IMR-90 (cell line): ENCODE measurements around the gene TAS2R42. TPM values are rescaled to one million over a fixed set of nuclear protein-coding genes. Genes with fewer than 3 reads are reported as not detected.

Source experiments
- ATAC-seq: fragments of 200-7000 bp; cut with Tn5 transposase; 2 replicates; pipeline ENCODE4 v1.9.1; 2020; ENCODE audit warnings: low read depth, mild to moderate bottlenecking, moderate library complexity
- BruUV-seq: library from RNA; stranded (reverse); fragments of 400-500 nt; replicated peaks from 2 replicates; lab custom pipeline; 2021; lab: Mats Ljungman, UMichigan
- CTCF ChIA-PET: fragments of 300-600 bp; formaldehyde crosslinking; extraction: SDS; loops from one replicate; lab custom pipeline; 2021; ENCODE audit warnings: antibody characterized with exemption; lab: Yijun Ruan, JAX
- POLR2A ChIA-PET: fragments of 300-600 bp; sonication (Branson Sonifier 250); formaldehyde crosslinking; loops from one replicate; lab custom pipeline; 2022; ENCODE audit warnings: antibody characterized with exemption; ENCODE audit not compliant: unreplicated experiment; lab: Charles Lee
- DNase-seq: peaks from one replicate; pipeline ENCODE4 v3.0.0; 2013
- H2AFZ ChIP-seq: replicated peaks from 2 replicates; pipeline ENCODE3; 2013; ENCODE audit warnings: low read length, mild to moderate bottlenecking; ENCODE audit not compliant: poor library complexity
- H2AK5ac ChIP-seq: 2 replicates; pipeline ENCODE4 v1.6.1; 2013; ENCODE audit warnings: low read depth, low read length, inconsistent platforms
- H2AK9ac ChIP-seq: replicated peaks from 2 replicates; pipeline ENCODE3; 2013; ENCODE audit warnings: mild to moderate bottlenecking, low read depth, low read length, moderate library complexity; ENCODE audit not compliant: poor library complexity
- H2BK120ac ChIP-seq: 2 replicates; pipeline ENCODE4 v1.6.1; 2013; ENCODE audit warnings: low read depth, low read length, inconsistent platforms
- H2BK15ac ChIP-seq: 3 replicates; pipeline ENCODE4 v1.6.1; 2013; ENCODE audit warnings: low read depth, low read length, inconsistent platforms
- H2BK20ac ChIP-seq: 2 replicates; pipeline ENCODE4 v1.6.1; 2013; ENCODE audit warnings: low read depth, mild to moderate bottlenecking, inconsistent platforms, low read length, moderate library complexity
- H2BK5ac ChIP-seq: 2 replicates; pipeline ENCODE4 v1.6.1; 2013; ENCODE audit warnings: mild to moderate bottlenecking, low read depth, low read length, inconsistent platforms; ENCODE audit not compliant: poor library complexity, severe bottlenecking
- H3K14ac ChIP-seq: replicated peaks from 2 replicates; pipeline ENCODE4 v1.6.1; 2013; ENCODE audit warnings: low read depth, low read length, inconsistent platforms
- H3K18ac ChIP-seq: 2 replicates; pipeline ENCODE4 v1.6.1; 2013; ENCODE audit warnings: low read depth, low read length, control low read depth
- H3K23ac ChIP-seq: 2 replicates; pipeline ENCODE4 v1.6.1; 2013; ENCODE audit warnings: low read depth, low read length, inconsistent platforms
- H3K27ac ChIP-seq: 2 replicates; pipeline ENCODE4 v1.5.1; 2013; ENCODE audit warnings: mild to moderate bottlenecking, control low read depth, low read length; ENCODE audit not compliant: insufficient read depth
- H3K27me3 ChIP-seq: 2 replicates; pipeline ENCODE4 v1.6.1; 2013; ENCODE audit warnings: low read length; ENCODE audit not compliant: control insufficient read depth, insufficient read depth
- H3K36me3 ChIP-seq: 2 replicates; pipeline ENCODE4 v1.6.1; 2013; ENCODE audit warnings: low read length, mixed read lengths; ENCODE audit not compliant: control insufficient read depth, insufficient read depth
- H3K4ac ChIP-seq: 2 replicates; pipeline ENCODE4 v1.6.1; 2013; ENCODE audit warnings: low read depth, low read length, inconsistent platforms
- H3K4me1 ChIP-seq: 2 replicates; pipeline ENCODE4 v1.6.1; 2013; ENCODE audit warnings: low read length, mixed read lengths; ENCODE audit not compliant: control insufficient read depth, insufficient read depth
- H3K4me2 ChIP-seq: 2 replicates; pipeline ENCODE4 v1.6.1; 2013; ENCODE audit warnings: low read depth, mild to moderate bottlenecking, control low read depth, low read length, moderate library complexity
- H3K4me3 ChIP-seq: 2 replicates; pipeline ENCODE4 v1.5.1; 2013; ENCODE audit warnings: low read depth, mild to moderate bottlenecking, control low read depth, low read length, moderate library complexity; ENCODE audit not compliant: insufficient read depth
- H3K56ac ChIP-seq: 2 replicates; pipeline ENCODE4 v1.6.1; 2013; ENCODE audit warnings: low read length, inconsistent platforms; ENCODE audit not compliant: insufficient read depth; ENCODE audit errors: extremely low read depth
- H3K79me1 ChIP-seq, 2 experiments: 2 replicates each; pipeline ENCODE4 v1.6.1; 2013; ENCODE audit warnings: low read length in 2 of 2, inconsistent platforms in 1 of 2, low read depth in 1 of 2
- H3K9ac ChIP-seq: 2 replicates; pipeline ENCODE4 v1.6.1; 2013; ENCODE audit warnings: low read depth, low read length, control low read depth
- H3K9me1 ChIP-seq: 2 replicates; pipeline ENCODE4 v1.6.1; 2013; ENCODE audit warnings: low read length, inconsistent platforms; ENCODE audit not compliant: insufficient read depth
- H3K9me3 ChIP-seq: 2 replicates; pipeline ENCODE4 v1.6.1; 2013; ENCODE audit warnings: low read length; ENCODE audit not compliant: control insufficient read depth, insufficient read depth
- H4K20me1 ChIP-seq: 2 replicates; pipeline ENCODE4 v1.6.1; 2013; ENCODE audit warnings: low read length, inconsistent platforms; ENCODE audit not compliant: insufficient read depth
- H4K5ac ChIP-seq: 2 replicates; pipeline ENCODE4 v1.6.1; 2013; ENCODE audit warnings: mild to moderate bottlenecking, low read depth, low read length, control low read depth
- H4K8ac ChIP-seq, 2 experiments: 2 replicates each; pipeline ENCODE4 v1.6.1; 2013; ENCODE audit warnings: low read depth in 2 of 2, low read length in 2 of 2, control low read depth in 1 of 2, inconsistent platforms in 1 of 2
- H4K91ac ChIP-seq: 2 replicates; pipeline ENCODE4 v1.6.1; 2013; ENCODE audit warnings: low read depth, low read length, inconsistent platforms; ENCODE audit not compliant: insufficient read depth
- BHLHE40 ChIP-seq: fragments of 150-350 bp; IDR thresholded peaks from 2 replicates; pipeline ENCODE4 v1.6.1; 2016; ENCODE audit warnings: mild to moderate bottlenecking, low read depth, low read length
- CEBPB ChIP-seq: IDR thresholded peaks from 2 replicates; pipeline ENCODE4 v1.6.1; 2012; ENCODE audit warnings: low read depth, low read length, improper control_type of control experiment
- CTCF ChIP-seq: conservative IDR thresholded peaks from 2 replicates; pipeline ENCODE4 v1.5.1; 2012; ENCODE audit warnings: mild to moderate bottlenecking, low read depth, low read length, improper control_type of control experiment
- ELK1 ChIP-seq: fragments of 150-350 bp; IDR thresholded peaks from 2 replicates; pipeline ENCODE4 v1.6.1; 2016; ENCODE audit warnings: low read depth, mild to moderate bottlenecking, low read length, moderate library complexity, borderline replicate concordance
- FOS ChIP-seq: fragments of 150-350 bp; IDR thresholded peaks from 2 replicates; pipeline ENCODE4 v1.6.1; 2016; ENCODE audit warnings: low read depth, low read length
- MAFK ChIP-seq: IDR thresholded peaks from 2 replicates; pipeline ENCODE4 v1.6.1; 2012; ENCODE audit warnings: low read depth, low read length, improper control_type of control experiment
- MAZ ChIP-seq: IDR thresholded peaks from 2 replicates; pipeline ENCODE4 v1.6.1; 2012; ENCODE audit warnings: low read depth, mild to moderate bottlenecking, low read length, improper control_type of control experiment, moderate library complexity, borderline replicate concordance
- POLR2A ChIP-seq: IDR thresholded peaks from 2 replicates; pipeline ENCODE4 v1.6.1; 2012; ENCODE audit warnings: mild to moderate bottlenecking, low read depth, low read length
- RAD21 ChIP-seq: IDR thresholded peaks from 2 replicates; pipeline ENCODE4 v1.6.1; 2012; ENCODE audit warnings: low read length, improper control_type of control experiment
- RCOR1 ChIP-seq: IDR thresholded peaks from 2 replicates; pipeline ENCODE4 v1.6.1; 2012; ENCODE audit warnings: mild to moderate bottlenecking, low read length, improper control_type of control experiment; ENCODE audit not compliant: insufficient replicate concordance
- RFX5 ChIP-seq: IDR thresholded peaks from 2 replicates; pipeline ENCODE4 v1.8.0; 2012; ENCODE audit warnings: low read depth, mild to moderate bottlenecking, low read length, moderate library complexity
- USF2 ChIP-seq: fragments of 150-350 bp; IDR thresholded peaks from 2 replicates; pipeline ENCODE4 v1.6.1; 2017; ENCODE audit warnings: mild to moderate bottlenecking, antibody characterized with exemption, low read length, low read depth
- WGBS, 2 experiments: methylation state at CpG; one replicate each; pipeline versions ENCODE4 v1.1.5 to v1.1.7; 2013; ENCODE audit warnings: missing lambda C conversion rate in 2 of 2; ENCODE audit not compliant: insufficient read length in 1 of 2; ENCODE audit errors: extremely low coverage in 2 of 2; 5-methylcytosine and 5-hydroxymethylcytosine counted together
- dilution Hi-C: fragments of 300-500 bp; cut with HindIII; formaldehyde crosslinking; loops from one replicate; pipeline ENCODE4 v1.14.3; 2018; ENCODE audit warnings: low sequenced_read_pairs; ENCODE audit not compliant: unreplicated experiment
- in situ Hi-C: fragments of 300-500 bp; cut with MboI; formaldehyde crosslinking; loops from 3 replicates; pipeline ENCODE4 v1.14.3; 2019; ENCODE audit warnings: low sequenced_read_pairs, inconsistent platforms, mixed read lengths
- intact Hi-C: fragments of 100-400 bp; cut with micrococcal nuclease; formaldehyde crosslinking; loops from 2 replicates; pipeline ENCODE4 v1.10.0; 2022
- polyA plus RNA-seq, 3 experiments: library from polyadenylated mRNA; depleted of rRNA; stranded (reverse); fragments of >200 nt; gene quantifications; 2 replicates each; pipeline ENCODE4 v1.2.3, GENCODE V29; 2012; ENCODE audit warnings: low replicate concordance in 1 of 3
- total RNA-seq: library from RNA; depleted of rRNA; stranded (reverse); fragments of >200 nt; gene quantifications from 2 replicates; pipeline ENCODE4 v1.2.3, GENCODE V29; 2012

Gene TAS2R42
- total and polyA plus RNA-seq, 2 of the 4 experiments (the other 2 are of a cell fraction): not detected

- Histone ChIP-seq H2AFZ (no peak overlapping the region), H3K9me3 (peaks cover 4% of the 10 kb centered on the region; the same call in 1 of the 2 replicates), H3K14ac (no peak overlapping the region), H3K18ac (no peak overlapping the region), H4K20me1 (0 out of 2 replicates have a peak, but pooled peaks cover 6% of the 10 kb centered on the region), H3K79me1 (peaks cover 17 to 20% of the 10 kb centered on the region in 2 experiments), H3K27me3 (no peaks in the 10 kb centered on the region), H3K4me2 (no peak overlapping the region), H3K4me3 (no peak overlapping the region), H4K8ac (no peak overlapping the region), H3K9me1 (no peaks in the 10 kb centered on the region), H3K23ac (no peak overlapping the region), H3K4me1 (no peaks in the 10 kb centered on the region), H3K4ac (no peak overlapping the region), H2AK5ac (no peak overlapping the region), H3K36me3 (peaks cover 1% of the 10 kb centered on the region; the same call in 1 of the 2 replicates), H3K56ac (no peak overlapping the region), H4K5ac (no peak overlapping the region), H2BK15ac (no peak overlapping the region), H2BK5ac (no peak overlapping the region), H4K91ac (no peak overlapping the region), H2BK120ac (no peak overlapping the region), H3K27ac (no peak overlapping the region), H2BK20ac (no peak overlapping the region), H2AK9ac (no peak overlapping the region), H3K9ac (no peak overlapping the region)
- POLR2A ChIA-PET: no interaction called here
- dilution Hi-C loops: no loop called here
- BruUV-seq: no TSS peak
- no peak for ATAC-seq
- TF ChIP-seq BHLHE40 (no peak), RAD21 (no peak), FOS (no peak), USF2 (no peak), ELK1 (no peak), POLR2A (no peak), RFX5 (no peak), MAFK (no peak), MAZ (no peak), RCOR1 (no peak), CTCF (no peak), CEBPB (no peak)
- CTCF ChIA-PET: no interaction called here
- intact Hi-C loops: no loop called here
- in situ Hi-C loops: no loop called here
- no CpG with 5 or more reads among the region's 2 CpGs for WGBS, 2 experiments
- no peak for DNase-seq
Measured at GRCh38 chr12:11143352-11143751, 43.4 kb downstream of the TAS2R42 start.
